ENCODE measurements around the gene SETD1A. TPM values are rescaled to one million over a fixed set of nuclear protein-coding genes. Genes with fewer than 3 reads are reported as not detected.
A peak's percentile ranks its signal among the peaks of the same experiment; 100 is the strongest.

SETD1A gene
- total and polyA plus RNA-seq, 2 of the 8 experiments (the other 6 are each of a cell fraction or from before 2014, with no cell fraction given): 4.8 to 29.0 TPM

GRCh38 chr16:31032736-31033708 is 75.5 kb downstream of the SETD1A start, which contains the start of gene STX4 (continued):
- TF ChIP-seq SP2 (IDR thresholded peaks at IDR 0.05; ENCODE audit: low read length) (no peak), USF2 (IDR thresholded peaks at IDR 0.05; ENCODE audit: low read length) (peak; percentile 99), SAP30 (IDR thresholded peaks at IDR 0.05; ENCODE audit: insufficient read depth, insufficient replicate concordance, low read length) (peak; percentile 71), KDM4A (IDR thresholded peaks at IDR 0.05; ENCODE audit: low read depth, low read length, severe bottlenecking) (peak; percentile 84)

All from H1 (cell line).